GM21528 (cell line): Measurements from ENCODE around the gene CLIP2.
"Not testable (repeated sequence)": the region's sequence is repeated elsewhere in the genome, so short reads cannot be mapped to it uniquely, and the experiment has no call there.

Source experiments
- ATAC-seq: cut with Tn5 transposase; IDR thresholded peaks from one replicate; pipeline ENCODE4 v1.9.1; 2021; ENCODE audit warnings: mild to moderate bottlenecking, moderate library complexity; ENCODE audit not compliant: unreplicated experiment, low FRiP score

The CLIP2 gene

GRCh38 chr7:74400420-74401136 is 111.4 kb downstream of the CLIP2 start:
- no peak for ATAC-seq

- no peak for ATAC-seq
Measured at GRCh38 chr7:74401137-74401859, 112.1 kb downstream of the CLIP2 start.

- ATAC-seq: not testable (repeated sequence)
Measured at GRCh38 chr7:74402668-74403067, 113.5 kb downstream of the CLIP2 start.

- no peak for ATAC-seq
Measured at GRCh38 chr7:74403521-74404387, 114.5 kb downstream of the CLIP2 start.

DNA sequence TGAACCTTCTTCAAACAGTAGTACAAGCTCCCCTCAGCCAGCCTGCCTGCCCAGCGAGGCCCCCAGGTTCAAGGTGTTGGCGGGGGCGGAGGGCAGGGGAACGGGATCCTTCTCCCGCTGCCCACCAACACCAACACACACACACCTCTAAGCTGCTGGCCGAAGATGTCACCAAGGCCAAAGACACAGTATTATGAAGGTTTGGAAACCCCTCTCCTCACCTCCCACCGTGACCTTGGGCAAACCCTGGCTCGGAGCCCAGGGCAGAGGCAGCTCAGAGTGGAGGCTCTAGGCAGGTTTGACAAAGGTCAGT is 115.1 kb downstream of the CLIP2 start:
- ATAC-seq: no peak

GRCh38 chr7:74404741-74405140 is 115.5 kb downstream of the CLIP2 start:
- ATAC-seq: no peak

- ATAC-seq: no peak
Measured at GRCh38 chr7:74405191-74405898, 116.1 kb downstream of the CLIP2 start.

GRCh38 chr7:74405899-74406512 is 116.8 kb downstream of the CLIP2 start:
- ATAC-seq: no peak

- no peak for ATAC-seq
Measured at GRCh38 chr7:74407958-74408357, 118.8 kb downstream of the CLIP2 start.

DNA sequence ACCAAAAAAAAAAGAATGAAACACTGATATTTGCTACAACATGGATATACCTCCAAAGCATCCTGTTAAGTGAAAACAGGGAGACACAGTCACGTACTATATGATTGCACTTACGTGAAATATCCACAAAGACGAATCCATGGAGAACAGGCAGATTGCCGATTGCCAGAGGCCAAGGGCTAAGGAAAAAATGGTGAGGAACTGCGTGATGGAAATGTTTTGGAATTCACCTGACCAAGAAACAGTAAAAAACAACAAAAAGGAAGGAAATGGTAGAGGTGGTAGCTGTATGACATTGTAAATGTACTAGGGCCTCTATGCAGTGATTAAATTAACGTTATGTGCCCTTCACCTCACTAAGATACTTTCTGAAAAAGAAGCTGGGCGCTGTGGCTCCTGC is 120.4 kb downstream of the CLIP2 start:
- ATAC-seq: no peak

DNA sequence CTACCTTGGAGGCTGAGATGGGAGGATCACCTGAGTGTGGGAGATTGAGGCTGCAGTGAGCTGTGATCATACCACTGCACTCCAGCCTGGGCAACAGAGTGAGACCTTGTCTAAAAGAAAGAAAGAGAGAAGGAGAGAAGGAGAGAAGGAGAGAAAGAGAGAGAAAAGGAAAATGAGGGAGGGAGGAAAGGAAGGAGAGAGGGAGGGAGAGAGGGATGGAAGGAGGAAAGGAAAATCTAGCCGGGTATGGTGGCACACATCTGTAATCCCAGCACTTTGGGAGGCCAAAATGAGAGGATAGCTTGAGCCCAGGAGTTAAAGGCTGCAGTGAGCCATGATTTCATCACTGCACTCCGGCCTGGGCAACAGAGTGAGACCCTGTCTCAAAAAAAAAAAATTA is 121.6 kb downstream of the CLIP2 start:
- no peak for ATAC-seq

DNA sequence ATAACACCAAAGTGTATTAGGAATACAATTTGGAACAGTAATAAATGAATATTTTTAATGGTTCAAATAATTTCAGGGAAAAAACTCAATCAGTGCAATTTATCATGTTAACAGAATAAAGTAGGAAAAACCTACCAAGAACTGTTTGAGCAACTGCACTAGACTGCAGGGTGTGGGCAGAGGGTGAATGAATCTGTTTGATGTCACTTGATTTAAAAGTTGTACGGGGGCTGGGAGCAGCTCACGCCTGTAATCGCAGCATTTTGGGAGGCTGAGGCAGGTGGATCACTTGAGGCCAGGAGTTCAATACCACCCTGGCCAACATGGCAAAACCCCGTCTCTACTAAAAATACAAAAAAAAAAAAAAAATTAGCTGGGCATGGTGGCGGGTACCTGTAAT is 122.4 kb downstream of the CLIP2 start:
- ATAC-seq: not testable (repeated sequence)

- ATAC-seq: no peak
Measured at GRCh38 chr7:74412056-74412455, 122.8 kb downstream of the CLIP2 start.

GRCh38 chr7:74412603-74413002 is 123.4 kb downstream of the CLIP2 start:
- no peak for ATAC-seq

DNA sequence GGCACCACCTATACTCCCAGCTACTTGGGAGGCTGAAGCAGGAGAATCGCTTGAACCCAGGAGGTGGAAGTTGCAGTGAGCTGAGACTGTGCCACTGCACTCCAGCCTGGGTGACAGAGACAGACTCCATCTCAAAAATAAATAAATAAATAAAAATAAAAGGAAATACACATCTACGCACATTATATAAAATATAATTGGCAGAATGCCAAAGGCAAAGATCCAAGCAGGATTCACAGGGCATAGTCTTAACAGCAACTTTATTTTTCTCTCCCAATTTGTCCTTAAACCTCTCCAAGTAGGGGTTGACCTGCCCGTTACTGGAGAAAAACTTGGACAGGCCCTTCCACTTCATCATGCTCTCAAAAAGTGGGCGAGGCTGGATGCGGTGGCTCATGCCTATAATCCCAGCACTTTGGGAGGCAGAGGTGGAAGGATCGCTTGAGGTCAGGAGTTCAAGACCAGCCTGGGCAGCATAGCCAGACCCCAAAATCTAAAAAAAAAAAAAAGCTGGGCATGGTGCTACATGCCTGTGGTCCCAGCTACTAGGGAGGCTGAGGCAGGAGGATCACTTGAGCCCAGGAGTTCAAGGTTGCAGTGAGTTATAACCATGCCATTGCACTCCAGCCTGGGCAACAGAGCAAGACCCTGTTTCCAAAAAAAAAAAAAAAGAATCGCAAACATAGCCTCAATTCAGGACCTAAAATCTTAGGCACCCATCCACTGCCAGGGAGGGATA is 125.6 kb downstream of the CLIP2 start:
- ATAC-seq: not testable (repeated sequence)

- no peak for ATAC-seq
Measured at GRCh38 chr7:74417419-74417971, 128.3 kb downstream of the CLIP2 start.

DNA sequence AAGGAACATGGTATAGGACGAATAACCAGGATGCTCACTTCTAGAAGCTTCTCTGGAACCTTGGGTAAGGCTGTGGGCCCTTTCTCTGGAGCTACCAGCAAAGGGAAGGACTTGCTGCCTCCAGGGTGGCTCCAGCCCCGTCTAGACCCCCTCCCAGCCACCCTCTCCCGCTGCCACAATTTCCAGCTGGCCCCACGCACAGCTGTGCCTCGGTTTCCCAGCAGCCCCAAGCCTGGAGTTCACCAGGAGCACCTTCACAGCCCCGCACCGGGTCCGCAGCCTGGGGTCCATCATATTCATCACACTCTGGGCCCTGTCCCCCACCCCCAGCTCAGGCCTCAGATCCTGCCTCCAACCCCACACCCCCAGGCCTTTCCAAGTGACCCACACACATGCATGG is 128.9 kb downstream of the CLIP2 start:
- ATAC-seq: no peak

DNA sequence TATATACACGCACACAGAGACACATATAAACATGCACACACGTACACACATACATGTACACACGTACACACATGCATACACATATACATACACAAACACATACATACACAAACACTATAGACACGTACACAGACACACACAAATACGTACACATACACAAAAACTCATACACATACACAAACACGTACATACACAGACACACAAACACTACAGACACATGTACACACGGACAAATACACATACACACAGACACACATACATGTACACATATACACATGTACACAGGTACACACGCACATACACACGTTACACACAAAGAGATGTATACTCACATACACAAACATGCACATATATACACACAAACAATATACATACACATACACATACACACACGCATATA is 129.3 kb downstream of the CLIP2 start:
- no peak for ATAC-seq

DNA sequence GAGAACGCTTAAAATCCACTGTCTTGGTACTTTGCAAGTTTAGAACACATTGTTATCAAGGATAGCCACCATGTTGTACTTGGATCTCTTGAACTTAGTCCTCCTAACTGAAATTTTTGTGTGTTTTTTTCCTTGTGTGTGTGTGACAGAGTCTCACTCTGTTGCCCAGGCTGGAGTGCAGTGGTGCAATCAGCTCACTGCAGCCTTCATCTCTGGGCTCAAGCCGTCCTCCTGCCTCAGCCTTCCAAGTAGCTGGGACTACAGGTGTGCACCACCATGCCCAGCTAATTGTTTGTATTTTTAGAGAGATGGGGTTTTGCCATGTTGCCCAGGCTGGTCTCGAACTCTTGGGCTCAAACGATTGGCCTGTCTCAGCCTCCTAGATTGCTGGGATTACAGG is 130.0 kb downstream of the CLIP2 start:
- not testable (repeated sequence) for ATAC-seq
